Thyroid gland (tissue), 4 donors: ENCODE results near the gene LAMC3. TPM values are rescaled to one million over a fixed set of nuclear protein-coding genes. Genes with fewer than 3 reads are reported as not detected.

Source experiments
- DNase-seq, 2 donors: peaks; one replicate each; pipeline ENCODE4 v3.0.0-alpha.2; 2019
- H3K27ac ChIP-seq, 3 donors: fragments of 200-600 bp; sonication (generic); 1 replicate in 2 of 3; 2 replicates in 1 of 3; pipeline ENCODE4 v1.5.1; 2016 to 2019; ENCODE audit warnings: mild to moderate bottlenecking in 1 of 3, moderate library complexity in 1 of 3
- H3K27me3 ChIP-seq: fragments of 200-600 bp; sonication (generic); one replicate; pipeline ENCODE4 v1.5.1; 2019
- H3K36me3 ChIP-seq, 2 donors: fragments of 200-600 bp; sonication (generic); one replicate each; pipeline ENCODE4 v1.5.1; 2016 to 2019
- H3K4me1 ChIP-seq, 2 donors: fragments of 200-600 bp; sonication (generic); one replicate each; pipeline ENCODE4 v1.5.1; 2017 to 2019
- H3K4me3 ChIP-seq, 3 donors: fragments of 200-600 bp; sonication (generic); replicated peaks in 1 of 3; 1 replicate in 2 of 3; 2 replicates in 1 of 3; pipeline ENCODE4 v1.5.1; 2016; ENCODE audit warnings: mild to moderate bottlenecking in 1 of 3
- H3K9me3 ChIP-seq: fragments of 200-600 bp; sonication (generic); one replicate; pipeline ENCODE4 v1.5.1; 2017
- CTCF ChIP-seq, 6 experiments: fragments of 200-600 bp in 3 of 6; fragments of 450-650 bp in 3 of 6; sonication (generic) in 3 of 6; IDR thresholded peaks; one replicate each; pipeline ENCODE4 v1.5.1; 2016 to 2019; ENCODE audit warnings: antibody characterized with exemption in 6 of 6, mild to moderate bottlenecking in 2 of 6, inconsistent platforms in 1 of 6, moderate library complexity in 1 of 6
- POLR2A ChIP-seq, 2 donors: fragments of 450-650 bp; IDR thresholded peaks; one replicate each; pipeline ENCODE4 v1.6.1; 2017; ENCODE audit warnings: antibody characterized with exemption in 2 of 2, mild to moderate bottlenecking in 2 of 2, moderate library complexity in 1 of 2
- WGBS, 2 donors: methylation state at CpG; one replicate each; pipeline ENCODE4 v1.1.5; 2017; 5-methylcytosine and 5-hydroxymethylcytosine counted together
- intact Hi-C: fragments of 100-400 bp; cut with DNase I; formaldehyde crosslinking; loops from one replicate; pipeline ENCODE4 v1.15.1; 2023
- total RNA-seq, 4 donors: library from RNA; depleted of rRNA; stranded (reverse); fragments of >200 nt; gene quantifications; one replicate each; pipeline ENCODE4 v1.2.3, GENCODE V29; 2016

LAMC3 gene
- total RNA-seq, 4 donors from 2014 or later, result 0.81 to 11.1 (median 3.2) TPM

- H3K27ac ChIP-seq, result no peak overlapping the region
- H3K9me3 ChIP-seq, result no peaks in the 10 kb centered on the region
- no peaks in the 10 kb centered on the region for H3K4me1 ChIP-seq
- 54 to 65% methylated on average over 13 to 16 of the region's 16 CpGs for WGBS, 2 donors
- intact Hi-C loops, result loop anchor here (10.0 kb wide), 1 partner anchor 1303 kb away; no protein-coding TSS in a partner anchor
- TF ChIP-seq CTCF (IDR thresholded peaks at IDR 0.05), result no peak
- TF ChIP-seq POLR2A (IDR thresholded peaks at IDR 0.05), result no peak
- no peaks in the 10 kb centered on the region for H3K27me3 ChIP-seq
- H3K36me3 ChIP-seq, result no peaks in the 10 kb centered on the region
- DNase-seq, result no peak
- H3K4me3 ChIP-seq, result no peak overlapping the region
Measured at GRCh38 chr9:130977811-130978221, 31.2 kb upstream of the LAMC3 start.

GRCh38 chr9:130979591-130980385 is 29.2 kb upstream of the LAMC3 start:
- no peak overlapping the region for H3K27ac ChIP-seq
- no peak overlapping the region for H3K4me3 ChIP-seq
- H3K4me1 ChIP-seq, result no peaks in the 10 kb centered on the region
- 73 to 78% methylated on average over 19 to 20 of the region's 20 CpGs for WGBS, 2 donors
- intact Hi-C loops, result loop anchor here (10.0 kb wide), 1 partner anchor 1305 kb away; no protein-coding TSS in a partner anchor
- H3K27me3 ChIP-seq, result no peaks in the 10 kb centered on the region
- H3K9me3 ChIP-seq, result no peaks in the 10 kb centered on the region
- TF ChIP-seq POLR2A (IDR thresholded peaks at IDR 0.05) (no peak), CTCF (IDR thresholded peaks at IDR 0.05) (no peak)
- no peaks in the 10 kb centered on the region for H3K36me3 ChIP-seq
- no peak for DNase-seq

GRCh38 chr9:130980526-130980925 is 28.4 kb upstream of the LAMC3 start:
- no peak overlapping the region for H3K27ac ChIP-seq
- no peak overlapping the region for H3K4me3 ChIP-seq
- intact Hi-C loops, result no loop called here
- H3K27me3 ChIP-seq, result no peaks in the 10 kb centered on the region
- no peak for TF ChIP-seq POLR2A (IDR thresholded peaks at IDR 0.05)
- no peak for TF ChIP-seq CTCF (IDR thresholded peaks at IDR 0.05)
- H3K9me3 ChIP-seq, result no peaks in the 10 kb centered on the region
- H3K4me1 ChIP-seq, result no peaks in the 10 kb centered on the region
- no peak for DNase-seq
- WGBS, 2 donors, result 82 to 86% methylated on average over 16 of the region's 16 CpGs
- H3K36me3 ChIP-seq, result no peaks in the 10 kb centered on the region

- TF ChIP-seq POLR2A (IDR thresholded peaks at IDR 0.05) (no peak), CTCF (IDR thresholded peaks at IDR 0.05) (no peak)
- no peaks in the 10 kb centered on the region for H3K36me3 ChIP-seq
- intact Hi-C loops, result no loop called here
- no peaks in the 10 kb centered on the region for H3K4me1 ChIP-seq
- H3K27me3 ChIP-seq, result no peaks in the 10 kb centered on the region
- WGBS, 2 donors, result 76 to 77% methylated on average over 7 to 9 of the region's 10 CpGs
- H3K27ac ChIP-seq, result no peak overlapping the region
- H3K4me3 ChIP-seq, result no peak overlapping the region
- H3K9me3 ChIP-seq, result no peaks in the 10 kb centered on the region
- no peak for DNase-seq
Measured at GRCh38 chr9:130981002-130981755, 27.8 kb upstream of the LAMC3 start.

GRCh38 chr9:130981756-130982137 is 27.2 kb upstream of the LAMC3 start:
- Histone ChIP-seq H3K27me3 (no peaks in the 10 kb centered on the region), H3K9me3 (no peaks in the 10 kb centered on the region), H3K36me3 (no peaks in the 10 kb centered on the region), H3K27ac (no peak overlapping the region), H3K4me1 (no peaks in the 10 kb centered on the region), H3K4me3 (no peak overlapping the region)
- intact Hi-C loops, result no loop called here
- TF ChIP-seq CTCF (IDR thresholded peaks at IDR 0.05), result no peak
- TF ChIP-seq POLR2A (IDR thresholded peaks at IDR 0.05), result no peak
- no peak for DNase-seq
- 57 to 60% methylated on average over 14 of the region's 14 CpGs for WGBS, 2 donors
